Rectal smooth muscle tissue (tissue), 1 donor: ENCODE data around the gene SNX18.
"Not testable (repeated sequence)": the region's sequence is repeated elsewhere in the genome, so short reads cannot be mapped to it uniquely, and the experiment has no call there.

ENCODE experiments used
- H3K27ac ChIP-seq: one replicate; pipeline ENCODE4 v1.7.0; 2013; ENCODE audit warnings: low read depth, low read length, inconsistent platforms
- H3K27me3 ChIP-seq: one replicate; pipeline ENCODE4 v1.7.0; 2013; ENCODE audit warnings: low read length; ENCODE audit not compliant: control insufficient read depth, insufficient read depth
- H3K36me3 ChIP-seq: one replicate; pipeline ENCODE4 v1.7.0; 2013; ENCODE audit warnings: low read length; ENCODE audit not compliant: control insufficient read depth, insufficient read depth
- H3K4me1 ChIP-seq: one replicate; pipeline ENCODE4 v1.7.0; 2013; ENCODE audit warnings: low read length; ENCODE audit not compliant: control insufficient read depth, insufficient read depth
- H3K4me3 ChIP-seq: one replicate; pipeline ENCODE4 v1.7.0; 2013; ENCODE audit warnings: low read length
- H3K9ac ChIP-seq: one replicate; pipeline ENCODE4 v1.7.0; 2013; ENCODE audit warnings: low read length

Gene SNX18

GRCh38 chr5:54535149-54535844 is 17.7 kb downstream of the SNX18 start:
- Histone ChIP-seq H3K4me3 (no peak overlapping the region), H3K27ac (no peak overlapping the region), H3K9ac (no peak overlapping the region), H3K36me3 (no peaks in the 10 kb centered on the region), H3K27me3 (no peaks in the 10 kb centered on the region), H3K4me1 (peaks cover 12% of the 10 kb centered on the region)

- not testable (repeated sequence) for H3K27me3 ChIP-seq, H3K4me3 ChIP-seq, H3K27ac ChIP-seq, H3K9ac ChIP-seq, H3K36me3 ChIP-seq
- H3K4me1 ChIP-seq = peaks cover 12% of the 10 kb centered on the region
These were observed 18.8 kb downstream of the SNX18 start for GRCh38 chr5:54536375-54536774.

- H3K9ac ChIP-seq, H3K27me3 ChIP-seq, H3K27ac ChIP-seq, H3K4me3 ChIP-seq, H3K36me3 ChIP-seq: not testable (repeated sequence)
- peaks cover 12% of the 10 kb centered on the region for H3K4me1 ChIP-seq
These were observed 19.3 kb downstream of the SNX18 start for GRCh38 chr5:54536861-54537260.

GRCh38 chr5:54537725-54538124 is 20.2 kb downstream of the SNX18 start:
- H3K27me3 ChIP-seq = no peaks in the 10 kb centered on the region
- no peaks in the 10 kb centered on the region for H3K36me3 ChIP-seq
- H3K4me1 ChIP-seq = peaks cover 15% of the 10 kb centered on the region
- peak overlapping the region; percentile 40 for H3K27ac ChIP-seq
- H3K9ac ChIP-seq = no peak overlapping the region
- H3K4me3 ChIP-seq = no peak overlapping the region

GRCh38 chr5:54538156-54538555 is 20.6 kb downstream of the SNX18 start:
- no peak overlapping the region for H3K27ac ChIP-seq
- no peak overlapping the region for H3K4me3 ChIP-seq
- no peak overlapping the region for H3K9ac ChIP-seq
- no peaks in the 10 kb centered on the region for H3K36me3 ChIP-seq
- H3K27me3 ChIP-seq = no peaks in the 10 kb centered on the region
- H3K4me1 ChIP-seq = peaks cover 15% of the 10 kb centered on the region

GRCh38 chr5:54539001-54539400 is 21.4 kb downstream of the SNX18 start:
- H3K27ac ChIP-seq = no peak overlapping the region
- no peaks in the 10 kb centered on the region for H3K36me3 ChIP-seq
- H3K4me1 ChIP-seq = peaks cover 10% of the 10 kb centered on the region

GRCh38 chr5:54540286-54540685 is 22.7 kb downstream of the SNX18 start:
- Histone ChIP-seq H3K27me3 (no peaks in the 10 kb centered on the region), H3K9ac (no peak overlapping the region), H3K36me3 (no peaks in the 10 kb centered on the region), H3K4me3 (no peak overlapping the region), H3K27ac (no peak overlapping the region), H3K4me1 (peaks cover 5% of the 10 kb centered on the region)

More at GRCh38 chr5:54539001-54539400, 21.4 kb downstream of the SNX18 start:
- no peaks in the 10 kb centered on the region for H3K27me3 ChIP-seq
- H3K4me3 ChIP-seq = no peak overlapping the region
- no peak overlapping the region for H3K9ac ChIP-seq

- Histone ChIP-seq H3K36me3 (no peaks in the 10 kb centered on the region), H3K27ac (no peak overlapping the region), H3K9ac (no peak overlapping the region), H3K27me3 (no peaks in the 10 kb centered on the region), H3K4me3 (no peak overlapping the region), H3K4me1 (peaks cover 7% of the 10 kb centered on the region)
These were observed 24.5 kb downstream of the SNX18 start for GRCh38 chr5:54541823-54542783.

- Histone ChIP-seq H3K9ac (no peak overlapping the region), H3K4me1 (peaks cover 9% of the 10 kb centered on the region)
These were observed 26.5 kb downstream of the SNX18 start for GRCh38 chr5:54544044-54544443.

GRCh38 chr5:54545796-54546195 is 28.2 kb downstream of the SNX18 start:
- H3K27me3 ChIP-seq = no peaks in the 10 kb centered on the region
- H3K9ac ChIP-seq = no peak overlapping the region
- H3K4me3 ChIP-seq = no peak overlapping the region
- peaks cover 9% of the 10 kb centered on the region for H3K4me1 ChIP-seq
- no peak overlapping the region for H3K27ac ChIP-seq
- H3K36me3 ChIP-seq = no peaks in the 10 kb centered on the region

More at GRCh38 chr5:54544044-54544443, 26.5 kb downstream of the SNX18 start:
- Histone ChIP-seq H3K27me3 (no peaks in the 10 kb centered on the region), H3K27ac (no peak overlapping the region), H3K36me3 (no peaks in the 10 kb centered on the region), H3K4me3 (no peak overlapping the region)

- no peak overlapping the region for H3K4me3 ChIP-seq
- no peaks in the 10 kb centered on the region for H3K36me3 ChIP-seq
- no peak overlapping the region for H3K27ac ChIP-seq
- H3K4me1 ChIP-seq = peaks cover 6% of the 10 kb centered on the region
- H3K27me3 ChIP-seq = no peaks in the 10 kb centered on the region
- no peak overlapping the region for H3K9ac ChIP-seq
These were observed 30.2 kb downstream of the SNX18 start for GRCh38 chr5:54547711-54548250.

- peaks cover 6% of the 10 kb centered on the region for H3K4me1 ChIP-seq
- no peaks in the 10 kb centered on the region for H3K36me3 ChIP-seq
- H3K27me3 ChIP-seq = no peaks in the 10 kb centered on the region
- H3K9ac ChIP-seq = no peak overlapping the region
- H3K4me3 ChIP-seq = no peak overlapping the region
- H3K27ac ChIP-seq = no peak overlapping the region
These were observed 31.0 kb downstream of the SNX18 start for GRCh38 chr5:54548565-54548964.
